ENCODE measurements around the gene UPF1.
A peak's percentile ranks its signal among the peaks of the same experiment; 100 is the strongest.

UPF1 gene

DNA sequence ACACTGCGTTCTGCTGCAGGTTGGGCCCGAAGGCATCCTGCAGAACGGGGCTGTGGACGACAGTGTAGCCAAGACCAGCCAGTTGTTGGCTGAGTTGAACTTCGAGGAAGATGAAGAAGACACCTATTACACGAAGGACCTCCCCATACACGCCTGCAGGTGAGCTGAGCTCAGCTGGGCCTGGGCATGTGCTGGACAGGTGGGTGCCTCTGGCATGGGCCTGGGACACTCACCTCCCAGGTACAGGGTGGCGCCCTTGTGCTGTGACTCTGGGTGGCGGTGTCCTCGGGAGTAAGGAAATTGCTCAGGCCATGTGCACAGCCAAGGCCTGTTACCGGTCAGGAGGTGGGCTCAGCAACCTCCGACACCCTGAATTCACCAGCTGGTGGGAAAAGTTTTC lies 14.2 kb downstream of the UPF1 start:
- TF ChIP-seq ARNT (IDR thresholded peaks at IDR 0.05) (no peak), ELF4 (IDR thresholded peaks at IDR 0.05) (no peak), ZNF384 (IDR thresholded peaks at IDR 0.05) (no peak), NFRKB (IDR thresholded peaks at IDR 0.05) (no peak), SUZ12 (IDR thresholded peaks at IDR 0.05) (no peak), L3MBTL2 (conservative IDR thresholded peaks at IDR 0.05) (no peak), CTBP1 (IDR thresholded peaks at IDR 0.05; ENCODE audit: borderline replicate concordance) (no peak), FOXA1 (IDR thresholded peaks at IDR 0.05) (no peak), HDGF (IDR thresholded peaks at IDR 0.05; ENCODE audit: borderline replicate concordance) (no peak), BHLHE40 (IDR thresholded peaks at IDR 0.05; ENCODE audit: borderline replicate concordance) (no peak), FOXM1 (IDR thresholded peaks at IDR 0.05; ENCODE audit: borderline replicate concordance) (no peak), SP1 (IDR thresholded peaks at IDR 0.05) (no peak)
- TF ChIP-seq, protein P1, sequence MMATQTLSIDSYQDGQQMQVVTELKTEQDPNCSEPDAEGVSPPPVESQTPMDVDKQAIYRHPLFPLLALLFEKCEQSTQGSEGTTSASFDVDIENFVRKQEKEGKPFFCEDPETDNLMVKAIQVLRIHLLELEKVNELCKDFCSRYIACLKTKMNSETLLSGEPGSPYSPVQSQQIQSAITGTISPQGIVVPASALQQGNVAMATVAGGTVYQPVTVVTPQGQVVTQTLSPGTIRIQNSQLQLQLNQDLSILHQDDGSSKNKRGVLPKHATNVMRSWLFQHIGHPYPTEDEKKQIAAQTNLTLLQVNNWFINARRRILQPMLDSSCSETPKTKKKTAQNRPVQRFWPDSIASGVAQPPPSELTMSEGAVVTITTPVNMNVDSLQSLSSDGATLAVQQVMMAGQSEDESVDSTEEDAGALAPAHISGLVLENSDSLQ (IDR thresholded peaks at IDR 0.05) = no peak
- ChIA-PET POLR2A (interaction anchor here (6.7 kb wide), 1 partner anchor 14 kb away, joined by 42 read pairs; the partner anchor contains the start of gene UPF1), CTCF (no interaction called here)
- no peak for DNase-seq (ENCODE audit: extremely low spot score)

DNA sequence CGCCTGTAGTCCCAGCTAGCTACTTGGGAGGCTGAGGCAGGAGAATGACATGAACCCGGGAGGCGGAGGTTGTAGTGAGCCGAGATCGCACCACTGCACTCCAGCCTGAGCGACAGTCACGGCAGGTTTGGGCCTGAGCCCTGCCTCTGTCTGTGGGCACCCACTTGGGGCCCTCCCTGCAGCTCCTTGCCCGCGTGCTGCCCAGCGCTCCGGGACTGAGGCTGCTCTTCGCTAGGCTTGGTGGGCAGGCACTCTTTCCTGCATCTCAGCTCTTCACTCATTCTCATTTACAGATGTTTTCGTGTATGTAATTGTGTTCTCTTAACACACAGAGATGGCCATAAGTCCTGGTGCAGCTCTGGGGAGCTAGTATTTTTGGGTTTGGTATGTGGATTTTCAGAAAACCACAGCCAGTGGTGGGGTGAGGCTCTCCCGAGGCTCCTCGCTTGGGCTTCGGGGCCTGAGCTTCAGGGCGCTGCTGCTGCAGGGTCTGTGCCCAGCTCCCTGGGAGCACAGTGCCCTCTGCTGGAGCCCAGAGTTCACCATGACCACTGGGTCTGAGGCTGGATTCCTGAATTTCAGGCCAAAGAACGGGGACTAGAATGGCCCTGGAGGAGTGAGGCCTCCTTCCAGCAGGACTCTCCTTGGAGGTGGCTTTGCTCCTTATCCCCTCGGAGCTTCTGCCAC lies 15.2 kb downstream of the UPF1 start:
- DNase-seq (ENCODE audit: extremely low spot score) = peak; percentile 78
- POLR2A ChIA-PET = interaction anchor here (0.7 to 6.7 kb wide), 3 partner anchors 8 to 253 kb away, joined by 3 to 42 read pairs (median 4); partner anchors contain the start of gene UPF1
- TF ChIP-seq CTBP1 (IDR thresholded peaks at IDR 0.05; ENCODE audit: borderline replicate concordance) (no peak), FOXA1 (IDR thresholded peaks at IDR 0.05) (no peak), ZNF384 (IDR thresholded peaks at IDR 0.05) (no peak), FOXK2 (IDR thresholded peaks at IDR 0.05) (no peak), SUZ12 (IDR thresholded peaks at IDR 0.05) (no peak), BHLHE40 (IDR thresholded peaks at IDR 0.05; ENCODE audit: borderline replicate concordance) (no peak), LEF1 (IDR thresholded peaks at IDR 0.05; ENCODE audit: borderline replicate concordance) (no peak), L3MBTL2 (conservative IDR thresholded peaks at IDR 0.05) (no peak)

DNA sequence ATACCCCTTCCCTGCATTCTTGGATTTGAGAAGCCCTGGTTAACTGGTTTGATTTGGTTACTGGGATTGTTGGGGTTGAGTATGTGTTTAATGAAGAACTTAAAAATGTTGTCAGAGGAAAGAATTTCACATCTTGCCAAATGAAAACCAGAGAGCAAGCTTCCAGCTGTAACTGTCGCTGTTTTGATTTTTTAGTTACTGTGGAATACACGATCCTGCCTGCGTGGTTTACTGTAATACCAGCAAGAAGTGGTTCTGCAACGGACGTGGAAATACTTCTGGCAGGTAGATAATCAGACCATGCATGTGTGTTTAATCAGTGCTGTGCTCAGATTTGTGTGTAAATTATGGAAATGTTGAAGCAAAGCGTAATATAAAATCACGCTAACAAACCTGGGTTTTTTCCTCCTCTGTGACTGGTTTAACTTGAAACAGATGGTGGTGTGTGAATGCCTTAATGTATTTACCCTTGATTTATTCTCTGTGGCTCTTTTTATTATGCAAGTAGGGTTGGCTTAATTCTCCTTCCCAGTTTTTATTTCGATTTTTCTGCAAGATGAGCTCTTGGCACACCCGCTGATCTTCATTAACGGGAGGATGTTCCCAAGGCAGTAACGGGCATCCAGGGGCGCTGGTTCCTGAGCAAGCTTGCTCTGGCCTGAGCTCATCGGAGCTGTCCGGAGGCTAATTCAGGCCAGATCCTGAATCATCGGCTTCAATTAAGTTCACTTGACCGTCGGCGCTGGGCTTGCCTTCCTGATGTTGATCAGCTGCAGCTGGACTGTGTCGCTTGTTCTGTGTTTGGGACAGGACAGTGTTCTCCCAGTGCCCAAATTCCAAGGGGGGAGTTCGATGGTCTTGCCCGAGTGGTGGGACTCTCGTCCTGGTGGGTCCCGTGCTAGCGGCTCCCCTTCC lies 16.0 kb downstream of the UPF1 start:
- DNase-seq (ENCODE audit: extremely low spot score) = no peak
- TF ChIP-seq HDGF (IDR thresholded peaks at IDR 0.05; ENCODE audit: borderline replicate concordance) (no peak), SP1 (IDR thresholded peaks at IDR 0.05) (no peak), ARNT (IDR thresholded peaks at IDR 0.05) (no peak), ZNF384 (IDR thresholded peaks at IDR 0.05) (no peak), ELF4 (IDR thresholded peaks at IDR 0.05) (no peak), SUZ12 (IDR thresholded peaks at IDR 0.05) (no peak)
- ChIA-PET CTCF (interaction anchor here (1.0 kb wide), 3 partner anchors 9 to 381 kb away, joined by 4 to 8 read pairs (median 7); no protein-coding TSS in a partner anchor), POLR2A (interaction anchor here (0.7 to 6.7 kb wide), 3 partner anchors 9 to 254 kb away, joined by 3 to 42 read pairs (median 4); partner anchors contain the start of gene UPF1)

More for the DNA sequence above, 15.2 kb downstream of the UPF1 start:
- CTCF ChIA-PET = interaction anchor here (0.5 to 1.0 kb wide), 11 partner anchors 8 to 380 kb away, joined by 3 to 8 read pairs (median 4); partner anchors contain the start of gene UPF1

DNA sequence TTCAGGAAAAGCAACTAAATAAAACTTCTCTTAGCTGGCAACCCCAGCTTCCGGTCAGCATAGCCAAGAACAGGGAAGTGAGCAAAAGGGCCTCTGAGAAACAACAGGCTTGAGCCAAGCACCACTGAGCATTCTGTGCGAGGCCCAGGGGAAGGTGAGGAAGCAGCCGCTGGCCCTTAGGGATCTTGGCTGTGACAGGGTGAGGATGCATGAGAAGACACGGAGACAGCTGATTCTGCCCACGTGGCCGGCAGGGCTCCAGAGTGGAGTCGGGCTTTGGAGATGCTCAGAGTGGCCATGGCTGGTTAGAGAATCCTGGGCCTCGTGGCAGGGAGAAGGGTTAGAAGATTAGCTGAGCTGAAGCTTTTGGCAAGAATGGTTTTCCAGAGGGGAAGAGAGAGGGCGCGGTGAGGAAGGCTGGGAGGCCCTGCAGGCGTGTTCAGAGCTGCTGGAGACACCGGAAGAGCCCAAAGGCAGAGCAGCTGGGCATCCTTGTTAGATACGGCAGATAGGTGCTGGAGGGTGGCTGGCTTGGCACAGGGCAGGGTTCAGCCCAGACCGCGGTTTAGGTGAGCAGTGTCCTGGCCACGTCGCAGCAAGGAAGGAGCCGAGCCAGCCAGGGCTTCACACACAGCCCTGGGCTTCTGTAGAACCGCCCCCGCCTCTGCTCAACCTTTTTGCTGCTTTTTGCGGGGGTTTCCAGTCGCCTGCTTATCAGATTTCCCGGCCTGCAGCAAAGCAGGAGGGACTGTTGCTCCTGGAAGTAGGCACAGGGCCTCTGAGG lies 17.3 kb downstream of the UPF1 start:
- no peak for DNase-seq (ENCODE audit: extremely low spot score)
- POLR2A ChIA-PET = interaction anchor here (6.7 kb wide), 1 partner anchor 17 kb away, joined by 42 read pairs; the partner anchor contains the start of gene UPF1
- TF ChIP-seq ARNT (IDR thresholded peaks at IDR 0.05) = no peak
- no peak for TF ChIP-seq TARDBP (IDR thresholded peaks at IDR 0.05)
- no peak for TF ChIP-seq SUZ12 (IDR thresholded peaks at IDR 0.05)
- TF ChIP-seq BHLHE40 (IDR thresholded peaks at IDR 0.05; ENCODE audit: borderline replicate concordance) = no peak
- TF ChIP-seq LEF1 (IDR thresholded peaks at IDR 0.05; ENCODE audit: borderline replicate concordance) = no peak
- no peak for TF ChIP-seq CTBP1 (IDR thresholded peaks at IDR 0.05; ENCODE audit: borderline replicate concordance)
- TF ChIP-seq ELF4 (IDR thresholded peaks at IDR 0.05) = no peak
- CTCF ChIA-PET = interaction anchor here (0.9 kb wide), 1 partner anchor 68 kb away, joined by 3 read pairs; no protein-coding TSS in a partner anchor

DNA sequence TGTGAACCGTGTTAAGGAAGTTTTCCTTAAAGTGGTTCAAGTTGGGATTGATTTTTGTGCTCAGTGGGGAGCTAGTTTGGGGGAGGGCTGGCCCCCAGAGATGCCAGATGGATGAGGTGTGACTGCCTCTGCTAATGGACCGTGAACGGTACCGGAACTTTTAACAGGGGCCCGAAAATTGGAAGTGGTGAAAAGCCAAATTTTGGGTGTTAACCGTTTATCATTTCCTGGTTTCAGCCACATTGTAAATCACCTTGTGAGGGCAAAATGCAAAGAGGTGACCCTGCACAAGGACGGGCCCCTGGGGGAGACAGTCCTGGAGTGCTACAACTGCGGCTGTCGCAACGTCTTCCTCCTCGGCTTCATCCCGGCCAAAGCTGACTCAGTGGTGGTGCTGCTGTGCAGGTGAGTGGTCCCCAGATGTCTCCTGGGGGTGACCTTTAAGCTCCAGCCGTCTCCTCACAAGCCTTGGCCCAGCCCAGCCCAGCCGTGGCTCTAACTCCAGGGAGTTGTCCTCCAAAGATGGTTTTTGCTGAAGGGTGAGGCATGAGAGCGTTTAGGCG lies 18.2 kb downstream of the UPF1 start:
- DNase-seq (ENCODE audit: extremely low spot score) = no peak
- TF ChIP-seq LEF1 (IDR thresholded peaks at IDR 0.05; ENCODE audit: borderline replicate concordance) = no peak
- no peak for TF ChIP-seq TARDBP (IDR thresholded peaks at IDR 0.05)
- no peak for TF ChIP-seq ELF4 (IDR thresholded peaks at IDR 0.05)
- no peak for TF ChIP-seq CTBP1 (IDR thresholded peaks at IDR 0.05; ENCODE audit: borderline replicate concordance)
- no peak for TF ChIP-seq L3MBTL2 (conservative IDR thresholded peaks at IDR 0.05)
- TF ChIP-seq BHLHE40 (IDR thresholded peaks at IDR 0.05; ENCODE audit: borderline replicate concordance) = no peak
- TF ChIP-seq, protein P1 (IDR thresholded peaks at IDR 0.05) = no peak
- TF ChIP-seq NFRKB (IDR thresholded peaks at IDR 0.05) = no peak
- no peak for TF ChIP-seq HDGF (IDR thresholded peaks at IDR 0.05; ENCODE audit: borderline replicate concordance)
- no peak for TF ChIP-seq FOXK2 (IDR thresholded peaks at IDR 0.05)
- no peak for TF ChIP-seq SUZ12 (IDR thresholded peaks at IDR 0.05)
- no peak for TF ChIP-seq SP1 (IDR thresholded peaks at IDR 0.05)
- TF ChIP-seq ZNF384 (IDR thresholded peaks at IDR 0.05) = no peak
- TF ChIP-seq FOXA1 (IDR thresholded peaks at IDR 0.05) = no peak
- no peak for TF ChIP-seq ARNT (IDR thresholded peaks at IDR 0.05)
- TF ChIP-seq FOXM1 (IDR thresholded peaks at IDR 0.05; ENCODE audit: borderline replicate concordance) = no peak
- ChIA-PET CTCF (no interaction called here), POLR2A (no interaction called here)
